ENCODE measurements around the gene CYB561A3.

Gene CYB561A3

GRCh38 chr11:61342207-61342803, 19.4 kb downstream of the CYB561A3 start:
- DNase-seq: no peak

GRCh38 chr11:61341706-61342105, 20.0 kb downstream of the CYB561A3 start:
- no peak for DNase-seq

GRCh38 chr11:61340979-61341378, 20.7 kb downstream of the CYB561A3 start:
- no peak for DNase-seq

GRCh38 chr11:61339490-61339878, 22.2 kb downstream of the CYB561A3 start:
- DNase-seq: no peak

GRCh38 chr11:61338783-61339489, 22.7 kb downstream of the CYB561A3 start:
- DNase-seq: no peak

GRCh38 chr11:61337706-61338470, 23.8 kb downstream of the CYB561A3 start:
- DNase-seq: no peak

- peak; percentile 61 for DNase-seq
Measured at GRCh38 chr11:61336171-61336935, 25.3 kb downstream of the CYB561A3 start.

GRCh38 chr11:61335355-61335710, 26.3 kb downstream of the CYB561A3 start:
- DNase-seq: no peak

GRCh38 chr11:61334434-61335354, 27.0 kb downstream of the CYB561A3 start:
- no peak for DNase-seq

GRCh38 chr11:61333550-61334433, 27.9 kb downstream of the CYB561A3 start:
- no peak for DNase-seq

- peak; percentile 85 for DNase-seq
Measured at GRCh38 chr11:61332797-61333549, 28.7 kb downstream of the CYB561A3 start, which contains the start of the genes DDB1 and TKFC. Gene DDB1 (minus strand): TSS chr11:61333105. CDS start chr11:61332968, 137 bp downstream. Gene TKFC (plus strand): TSS chr11:61333228. CDS start chr11:61334729, 1,501 bp downstream.

- no peak for DNase-seq
Measured at GRCh38 chr11:61332281-61332796, 29.3 kb downstream of the CYB561A3 start.

GRCh38 chr11:61331651-61332050, 30.0 kb downstream of the CYB561A3 start:
- DNase-seq: no peak

- no peak for DNase-seq
Measured at GRCh38 chr11:61329871-61330270, 31.8 kb downstream of the CYB561A3 start.

- no peak for DNase-seq
Measured at GRCh38 chr11:61328351-61328750, 33.3 kb downstream of the CYB561A3 start.

- no peak for DNase-seq
Measured at GRCh38 chr11:61327669-61328071, 34.0 kb downstream of the CYB561A3 start.

GRCh38 chr11:61325649-61326414, 35.9 kb downstream of the CYB561A3 start:
- DNase-seq: no peak

GRCh38 chr11:61315260-61315659, 46.4 kb downstream of the CYB561A3 start:
- DNase-seq: no peak

- no peak for DNase-seq
Measured at GRCh38 chr11:61310749-61311148, 50.9 kb downstream of the CYB561A3 start.

All from DMS153 (cell line).